SK-N-SH (cell line): ENCODE measurements around the gene PARP15. TPM values are rescaled to one million over a fixed set of nuclear protein-coding genes. Genes with fewer than 3 reads are reported as not detected.
A peak's percentile ranks its signal among the peaks of the same experiment; 100 is the strongest.

Source experiments
- CTCF ChIA-PET: fragments of 300-600, 350-600 bp; formaldehyde crosslinking; extraction: SDS; loops from one replicate; lab custom pipeline; 2021; lab: Yijun Ruan, JAX
- POLR2A ChIA-PET: fragments of 350-600 bp; sonication (Branson Sonifier 250); formaldehyde crosslinking; extraction: SDS; loops from one replicate; lab custom pipeline; 2020; ENCODE audit warnings: antibody characterized with exemption, inconsistent platforms; lab: Yijun Ruan, JAX
- DNase-seq: peaks from one replicate; pipeline ENCODE4 v3.0.0; 2012
- H2AFZ ChIP-seq: fragments of 200-600 bp; sonication (generic); 2 replicates; pipeline ENCODE4 v1.8.1; 2016; ENCODE audit warnings: antibody characterized with exemption, mild to moderate bottlenecking, low read depth
- H3F3A ChIP-seq: fragments of 200-600 bp; sonication (generic); replicated peaks from 2 replicates; pipeline ENCODE3; 2016; ENCODE audit warnings: antibody characterized with exemption, mild to moderate bottlenecking; ENCODE audit not compliant: insufficient read depth
- H3K27ac ChIP-seq, 2 experiments: fragments of 200-500 bp in 1 of 2; fragments of 200-600 bp in 1 of 2; sonication (Bioruptor generic) in 1 of 2; sonication (generic), shearing (Covaris generic) in 1 of 2; 2 replicates each; pipeline versions ENCODE4 v1.5.1 to v1.6.1; 2014 to 2016; ENCODE audit warnings: low read depth in 2 of 2, inconsistent platforms in 1 of 2, low read length in 1 of 2, mild to moderate bottlenecking in 1 of 2, mixed read lengths in 1 of 2
- H3K27me3 ChIP-seq: fragments of 200-600 bp; sonication (generic), shearing (Covaris generic); 2 replicates; pipeline ENCODE4 v1.6.1; 2016; ENCODE audit warnings: mixed run types; ENCODE audit not compliant: insufficient read depth
- H3K36me3 ChIP-seq, 2 experiments: fragments of 200-500 bp in 1 of 2; fragments of 200-600 bp in 1 of 2; sonication (Bioruptor generic) in 1 of 2; sonication (generic) in 1 of 2; replicated peaks in 1 of 2; 2 replicates each; pipeline versions ENCODE3 to v1.5.1; 2014 to 2016; ENCODE audit warnings: low read length in 1 of 2, mild to moderate bottlenecking in 1 of 2; ENCODE audit not compliant: insufficient read depth in 2 of 2, control insufficient read depth in 1 of 2
- H3K4me1 ChIP-seq, 2 experiments: fragments of 200-500 bp in 1 of 2; fragments of 200-600 bp in 1 of 2; sonication (Bioruptor generic) in 1 of 2; sonication (generic), shearing (Covaris generic) in 1 of 2; 2 replicates each; pipeline versions ENCODE4 v1.5.1 to v1.6.1; 2014 to 2016; ENCODE audit warnings: low read depth in 1 of 2, low read length in 1 of 2, mixed run types in 1 of 2; ENCODE audit not compliant: insufficient read depth in 2 of 2, control insufficient read depth in 1 of 2
- H3K4me2 ChIP-seq: fragments of 200-600 bp; sonication (generic), shearing (Covaris generic); 2 replicates; pipeline ENCODE4 v1.6.1; 2017; ENCODE audit warnings: mixed run types
- H3K4me3 ChIP-seq, 2 experiments: fragments of 200-500 bp in 1 of 2; fragments of 200-600 bp in 1 of 2; sonication (Bioruptor generic) in 1 of 2; sonication (generic), shearing (Covaris generic) in 1 of 2; 2 replicates each; pipeline versions ENCODE4 v1.5.1 to v1.8.1; 2014 to 2016; ENCODE audit warnings: low read depth in 2 of 2, inconsistent platforms in 1 of 2, low read length in 1 of 2, mild to moderate bottlenecking in 1 of 2, mixed read lengths in 1 of 2, moderate library complexity in 1 of 2
- H3K79me2 ChIP-seq: fragments of 200-600 bp; sonication (generic); 2 replicates; pipeline ENCODE4 v1.8.1; 2017; ENCODE audit warnings: mild to moderate bottlenecking; ENCODE audit not compliant: insufficient read depth
- H3K9ac ChIP-seq: fragments of 200-600 bp; sonication (generic); 2 replicates; pipeline ENCODE4 v1.6.1; 2017; ENCODE audit warnings: mixed run types
- H3K9me2 ChIP-seq: fragments of 200-600 bp; sonication (generic); 2 replicates; pipeline ENCODE4 v1.6.1; 2017; ENCODE audit warnings: mixed run types
- H3K9me3 ChIP-seq: fragments of 200-600 bp; sonication (generic); 2 replicates; pipeline ENCODE4 v1.6.1; 2017; ENCODE audit warnings: mixed run types, mild to moderate bottlenecking, moderate library complexity
- H4K20me1 ChIP-seq: fragments of 200-600 bp; sonication (generic); 2 replicates; pipeline ENCODE4 v1.6.1; 2017; ENCODE audit warnings: mild to moderate bottlenecking, mixed run types; ENCODE audit not compliant: insufficient read depth
- ELF1 ChIP-seq: IDR thresholded peaks from 2 replicates; pipeline ENCODE4 v1.4.0; 2012
- EP300 ChIP-seq, 2 experiments: IDR thresholded peaks; 2 replicates each; pipeline versions ENCODE4 v1.4.0 to v1.6.1; 2012; ENCODE audit warnings: borderline replicate concordance in 1 of 2, low read depth in 1 of 2, low read length in 1 of 2
- EZH2phosphoT487 ChIP-seq: fragments of 200-600 bp; sonication (generic); IDR thresholded peaks from 2 replicates; pipeline ENCODE4 v1.6.1; 2017; ENCODE audit warnings: low read depth, mixed run types, mild to moderate bottlenecking, antibody characterized with exemption, moderate library complexity, borderline replicate concordance
- FOSL2 ChIP-seq: IDR thresholded peaks from 2 replicates; pipeline ENCODE4 v1.4.0; 2012; ENCODE audit warnings: low read depth, mild to moderate bottlenecking, moderate library complexity, borderline replicate concordance
- FOXM1 ChIP-seq: IDR thresholded peaks from 2 replicates; pipeline ENCODE4 v1.4.0; 2012; ENCODE audit warnings: low read depth, mild to moderate bottlenecking
- IRF3 ChIP-seq: fragments of 150-350 bp; IDR thresholded peaks from 2 replicates; pipeline ENCODE4 v1.6.1; 2016; ENCODE audit warnings: mild to moderate bottlenecking, low read depth, low read length
- JUND ChIP-seq: IDR thresholded peaks from 2 replicates; pipeline ENCODE4 v1.4.0; 2012
- MEF2A ChIP-seq: IDR thresholded peaks from 2 replicates; pipeline ENCODE4 v1.4.0; 2012; ENCODE audit warnings: low read depth, borderline replicate concordance
- MXI1 ChIP-seq: IDR thresholded peaks from 2 replicates; pipeline ENCODE4 v1.6.1; 2012; ENCODE audit warnings: mild to moderate bottlenecking, low read depth, low read length, improper control_type of control experiment
- NFIC ChIP-seq: IDR thresholded peaks from 2 replicates; pipeline ENCODE4 v1.4.0; 2012; ENCODE audit warnings: borderline replicate concordance
- NRF1 ChIP-seq: IDR thresholded peaks from 2 replicates; pipeline ENCODE4 v1.6.1; 2012; ENCODE audit warnings: low read depth, mild to moderate bottlenecking, low read length
- PBX3 ChIP-seq: IDR thresholded peaks from 2 replicates; pipeline ENCODE4; 2012
- RFX5 ChIP-seq: IDR thresholded peaks from 2 replicates; pipeline ENCODE4 v1.6.1; 2012; ENCODE audit warnings: mild to moderate bottlenecking, improper control_type of control experiment, low read length
- SIN3A ChIP-seq: IDR thresholded peaks from 2 replicates; pipeline ENCODE4 v1.6.1; 2012; ENCODE audit warnings: low read depth, mild to moderate bottlenecking, low read length, moderate library complexity, borderline replicate concordance
- TAF1 ChIP-seq: IDR thresholded peaks from 2 replicates; pipeline ENCODE4 v1.6.1; 2012; ENCODE audit warnings: low read depth, mild to moderate bottlenecking, low read length, moderate library complexity, borderline replicate concordance
- TCF12 ChIP-seq: IDR thresholded peaks from 2 replicates; pipeline ENCODE4 v1.4.0; 2012
- TEAD4 ChIP-seq: IDR thresholded peaks from 2 replicates; pipeline ENCODE4 v1.4.0; 2012; ENCODE audit warnings: mild to moderate bottlenecking, borderline replicate concordance; ENCODE audit not compliant: insufficient read depth
- USF2 ChIP-seq: fragments of 150-350 bp; IDR thresholded peaks from 2 replicates; pipeline ENCODE4 v1.6.1; 2017; ENCODE audit warnings: antibody characterized with exemption, low read length, low read depth, borderline replicate concordance
- WGBS: methylation state at CpG from one replicate; pipeline ENCODE4 v1.1.6; 2017; ENCODE audit warnings: low lambda C conversion rate; 5-methylcytosine and 5-hydroxymethylcytosine counted together
- polyA plus RNA-seq, 3 experiments: library from polyadenylated mRNA; depleted of rRNA; stranded (reverse); fragments of >200 nt; gene quantifications; 2 replicates each; pipeline ENCODE4 v1.2.3, GENCODE V29; 2012
- TF ChIP-seq, protein P1 (sequence below): fragments of 200-600 bp; sonication (generic); IDR thresholded peaks from 2 replicates; pipeline ENCODE4 v1.6.1; 2017; ENCODE audit warnings: antibody characterized with exemption, mild to moderate bottlenecking, moderate library complexity

PARP15 gene
- polyA plus RNA-seq, 1 of the 3 experiments (the other 2 are of a cell fraction), result not detected

DNA sequence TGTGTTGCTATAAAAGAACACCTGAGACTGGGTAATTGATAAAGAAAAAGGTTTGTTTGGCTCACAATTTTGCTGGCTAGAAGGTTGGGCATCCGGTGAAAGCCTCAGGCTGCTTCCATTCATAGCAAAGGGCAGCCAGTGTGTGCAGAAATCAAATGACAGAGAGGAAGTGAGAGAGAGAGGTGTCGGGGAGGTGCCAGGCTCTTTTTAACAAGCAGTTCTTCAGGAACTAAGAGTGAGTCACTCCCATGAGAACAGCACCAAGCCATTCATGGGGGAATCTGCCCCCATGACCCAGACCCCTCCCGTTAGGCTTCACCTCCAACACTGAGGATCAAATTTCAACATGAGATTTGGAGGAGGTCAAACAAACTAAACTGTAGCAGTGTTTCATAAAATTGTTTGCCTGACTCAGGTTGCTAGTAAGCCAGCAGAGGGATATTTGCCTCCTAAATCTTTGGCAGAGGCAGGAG is 4.5 kb upstream of the PARP15 start:
- Histone ChIP-seq H3K4me2 (no peak overlapping the region), H3K27me3 (no peaks in the 10 kb centered on the region), H3K9me3 (no peaks in the 10 kb centered on the region), H4K20me1 (no peaks in the 10 kb centered on the region), H3F3A (no peaks in the 10 kb centered on the region), H3K4me3 (no peak overlapping the region), H3K9ac (no peak overlapping the region), H3K9me2 (no peaks in the 10 kb centered on the region), H3K36me3 (peaks cover 8 to 25% of the 10 kb centered on the region in 2 experiments), H2AFZ (no peak overlapping the region), H3K4me1 (peaks cover 0 to 6% of the 10 kb centered on the region in 2 experiments; a peak in 1 of 4 replicates), H3K79me2 (no peaks in the 10 kb centered on the region), H3K27ac (no peak overlapping the region)
- DNase-seq, result no peak
- 80% methylated on average over 3 of the region's 3 CpGs for WGBS
- TF ChIP-seq FOSL2 (0 out of 2 replicates have a peak, but pooled peaks have one; percentile 4), SIN3A (no peak), ELF1 (no peak)
- ChIA-PET POLR2A (no interaction called here), CTCF (no interaction called here)

- Histone ChIP-seq H4K20me1 (no peaks in the 10 kb centered on the region), H3F3A (no peaks in the 10 kb centered on the region), H3K4me2 (no peak overlapping the region), H3K4me1 (peaks cover 0 to 6% of the 10 kb centered on the region in 2 experiments; a peak in 1 of 4 replicates), H3K79me2 (no peaks in the 10 kb centered on the region), H3K9ac (no peak overlapping the region), H3K9me2 (no peaks in the 10 kb centered on the region), H3K36me3 (peaks cover 3 to 4% of the 10 kb centered on the region in 2 experiments), H2AFZ (no peak overlapping the region), H3K27ac (no peak overlapping the region), H3K4me3 (no peak overlapping the region), H3K9me3 (peaks cover 5% of the 10 kb centered on the region; the same call in 1 of the 2 replicates), H3K27me3 (no peaks in the 10 kb centered on the region)
- TF ChIP-seq TEAD4 (no peak), EZH2phosphoT487 (no peak), NFIC (no peak), FOXM1 (no peak), TCF12 (no peak), SIN3A (no peak), USF2 (no peak), IRF3 (no peak), ELF1 (no peak), MXI1 (no peak), RFX5 (no peak), FOSL2 (no peak), TAF1 (no peak), PBX3 (no peak), MEF2A (no peak), JUND (no peak), EP300 (IDR thresholded peaks at IDR 0.05; ENCODE audit: borderline replicate concordance in 1 of 2, low read depth in 1 of 2, low read length in 1 of 2) (no peak), NRF1 (no peak)
- TF ChIP-seq, protein P1, sequence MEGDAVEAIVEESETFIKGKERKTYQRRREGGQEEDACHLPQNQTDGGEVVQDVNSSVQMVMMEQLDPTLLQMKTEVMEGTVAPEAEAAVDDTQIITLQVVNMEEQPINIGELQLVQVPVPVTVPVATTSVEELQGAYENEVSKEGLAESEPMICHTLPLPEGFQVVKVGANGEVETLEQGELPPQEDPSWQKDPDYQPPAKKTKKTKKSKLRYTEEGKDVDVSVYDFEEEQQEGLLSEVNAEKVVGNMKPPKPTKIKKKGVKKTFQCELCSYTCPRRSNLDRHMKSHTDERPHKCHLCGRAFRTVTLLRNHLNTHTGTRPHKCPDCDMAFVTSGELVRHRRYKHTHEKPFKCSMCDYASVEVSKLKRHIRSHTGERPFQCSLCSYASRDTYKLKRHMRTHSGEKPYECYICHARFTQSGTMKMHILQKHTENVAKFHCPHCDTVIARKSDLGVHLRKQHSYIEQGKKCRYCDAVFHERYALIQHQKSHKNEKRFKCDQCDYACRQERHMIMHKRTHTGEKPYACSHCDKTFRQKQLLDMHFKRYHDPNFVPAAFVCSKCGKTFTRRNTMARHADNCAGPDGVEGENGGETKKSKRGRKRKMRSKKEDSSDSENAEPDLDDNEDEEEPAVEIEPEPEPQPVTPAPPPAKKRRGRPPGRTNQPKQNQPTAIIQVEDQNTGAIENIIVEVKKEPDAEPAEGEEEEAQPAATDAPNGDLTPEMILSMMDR, result no peak
- POLR2A ChIA-PET, result interaction anchor here (0.9 kb wide), 1 partner anchor 12 kb away, joined by 8 read pairs; the partner anchor contains the start of genes DTX3L and PARP9
- WGBS, result 88% methylated on average over 7 of the region's 8 CpGs
- CTCF ChIA-PET, result no interaction called here
- DNase-seq, result no peak
These were observed 1.1 kb upstream of the PARP15 start for GRCh38 chr3:122576174-122576940.
